Osteoblast (primary cell): ENCODE results near the gene C4orf17. TPM values are rescaled to one million over a fixed set of nuclear protein-coding genes. Genes with fewer than 3 reads are reported as not detected.
"Not testable (repeated sequence)": the region's sequence is repeated elsewhere in the genome, so short reads cannot be mapped to it uniquely, and the experiment has no call there.

Source experiments
- DNase-seq: peaks from one replicate; pipeline ENCODE4 v3.0.0; 2011; ENCODE audit warnings: low spot score, mixed read lengths; ENCODE audit not compliant: insufficient read length; ENCODE audit errors: missing footprints
- H2AFZ ChIP-seq: 2 replicates; pipeline ENCODE4 v1.6.0; 2011; ENCODE audit warnings: mild to moderate bottlenecking, low read length
- H3K27ac ChIP-seq: 2 replicates; pipeline ENCODE4 v1.5.1; 2011; ENCODE audit warnings: mild to moderate bottlenecking, low read depth, low read length, moderate library complexity
- H3K27me3 ChIP-seq: 2 replicates; pipeline ENCODE4 v1.6.0; 2012; ENCODE audit warnings: mild to moderate bottlenecking, control low read depth, inconsistent platforms, low read length, moderate library complexity; ENCODE audit not compliant: insufficient read depth
- H3K36me3 ChIP-seq: 2 replicates; pipeline ENCODE4 v1.5.1; 2011; ENCODE audit warnings: mild to moderate bottlenecking, low read length, control low read depth, moderate library complexity; ENCODE audit not compliant: insufficient read depth
- H3K4me1 ChIP-seq: 2 replicates; pipeline ENCODE4 v1.5.1; 2011; ENCODE audit warnings: mild to moderate bottlenecking, low read length, control low read depth, moderate library complexity; ENCODE audit not compliant: insufficient read depth
- H3K4me2 ChIP-seq: 2 replicates; pipeline ENCODE4 v1.6.0; 2011; ENCODE audit warnings: mild to moderate bottlenecking, low read length; ENCODE audit not compliant: insufficient read depth
- H3K4me3 ChIP-seq: fragments of 200-600 bp; sonication (generic); 3 replicates; pipeline ENCODE4 v1.5.1; 2012; ENCODE audit warnings: mild to moderate bottlenecking, low read length, inconsistent platforms; ENCODE audit not compliant: insufficient read depth
- H3K79me2 ChIP-seq: 2 replicates; pipeline ENCODE4 v1.6.0; 2012; ENCODE audit warnings: mild to moderate bottlenecking, low read length, control low read depth, inconsistent platforms; ENCODE audit not compliant: insufficient read depth
- H3K9me3 ChIP-seq: 2 replicates; pipeline ENCODE4 v1.5.1; 2011; ENCODE audit warnings: low read depth, low read length, control low read depth
- H4K20me1 ChIP-seq: 2 replicates; pipeline ENCODE4 v1.6.0; 2012; ENCODE audit warnings: mild to moderate bottlenecking, low read length, control low read depth; ENCODE audit not compliant: insufficient read depth
- CTCF ChIP-seq: IDR thresholded peaks from 2 replicates; pipeline ENCODE4 v1.5.1; 2011; ENCODE audit warnings: mild to moderate bottlenecking, low read depth, low read length, moderate library complexity; ENCODE audit errors: extremely low read depth
- total RNA-seq: library from RNA; depleted of rRNA; stranded (reverse); fragments of >200 nt; gene quantifications from 2 replicates; pipeline ENCODE4 v1.2.3, GENCODE V29; 2012

The C4orf17 gene
- total RNA-seq, 1 donor: not detected

- TF ChIP-seq CTCF: no peak
- Histone ChIP-seq H2AFZ (no peak overlapping the region), H3K4me2 (no peak overlapping the region), H3K4me1 (no peaks in the 10 kb centered on the region), H3K36me3 (no peaks in the 10 kb centered on the region), H3K4me3 (no peak overlapping the region), H3K27ac (no peak overlapping the region), H4K20me1 (no peaks in the 10 kb centered on the region), H3K79me2 (no peaks in the 10 kb centered on the region), H3K27me3 (no peaks in the 10 kb centered on the region), H3K9me3 (no peaks in the 10 kb centered on the region)
- no peak for DNase-seq
Measured at GRCh38 chr4:99473131-99473530, 37.7 kb upstream of the C4orf17 start.

- Histone ChIP-seq H3K27me3 (no peaks in the 10 kb centered on the region), H4K20me1 (no peaks in the 10 kb centered on the region), H3K4me1 (no peaks in the 10 kb centered on the region), H3K27ac (no peak overlapping the region), H3K4me2 (no peak overlapping the region), H3K9me3 (no peaks in the 10 kb centered on the region), H3K36me3 (no peaks in the 10 kb centered on the region), H3K79me2 (no peaks in the 10 kb centered on the region), H3K4me3 (no peak overlapping the region), H2AFZ (no peak overlapping the region)
- no peak for TF ChIP-seq CTCF
- no peak for DNase-seq
Measured at GRCh38 chr4:99483636-99484035, 27.2 kb upstream of the C4orf17 start.

GRCh38 chr4:99485212-99485611 is 25.6 kb upstream of the C4orf17 start:
- no peak for TF ChIP-seq CTCF
- no peaks in the 10 kb centered on the region for H3K27me3 ChIP-seq
- H3K27ac ChIP-seq: no peak overlapping the region
- H3K9me3 ChIP-seq: no peaks in the 10 kb centered on the region
- H2AFZ ChIP-seq: no peak overlapping the region
- H4K20me1 ChIP-seq: no peaks in the 10 kb centered on the region
- H3K79me2 ChIP-seq: no peaks in the 10 kb centered on the region
- no peaks in the 10 kb centered on the region for H3K4me1 ChIP-seq
- no peak overlapping the region for H3K4me2 ChIP-seq
- H3K4me3 ChIP-seq: no peak overlapping the region
- peak; percentile 21 for DNase-seq
- H3K36me3 ChIP-seq: no peaks in the 10 kb centered on the region

GRCh38 chr4:99486648-99487047 is 24.2 kb upstream of the C4orf17 start:
- not testable (repeated sequence) for H3K36me3 ChIP-seq, H3K4me2 ChIP-seq, H4K20me1 ChIP-seq, H3K79me2 ChIP-seq, H3K9me3 ChIP-seq, H3K4me3 ChIP-seq, H3K27me3 ChIP-seq, H2AFZ ChIP-seq, DNase-seq, H3K27ac ChIP-seq, H3K4me1 ChIP-seq
